Measurements from ENCODE around the gene LRRC7.
A peak's percentile ranks its signal among the peaks of the same experiment; 100 is the strongest.

Gene LRRC7

DNA sequence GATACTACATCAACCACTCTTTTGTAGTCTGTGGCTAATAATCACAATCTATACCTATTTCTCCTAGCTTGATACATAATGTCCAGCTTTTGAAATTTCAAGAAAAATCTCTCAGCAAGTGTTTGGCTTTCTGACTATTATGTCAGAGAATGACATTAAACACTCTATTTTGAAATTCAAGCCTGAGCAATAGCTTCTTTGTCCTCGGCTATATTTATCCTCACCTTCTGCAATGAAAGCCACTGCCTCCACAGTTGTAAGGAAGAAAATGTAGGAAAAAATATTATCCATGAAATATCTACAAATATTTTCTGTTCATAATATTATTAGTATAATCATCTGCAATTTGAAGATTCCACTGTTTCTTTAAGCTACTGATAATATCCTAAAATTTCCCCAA lies 22.1 kb downstream of the LRRC7 start:
- DNase-seq (ENCODE audit: low read depth) = no peak

DNA sequence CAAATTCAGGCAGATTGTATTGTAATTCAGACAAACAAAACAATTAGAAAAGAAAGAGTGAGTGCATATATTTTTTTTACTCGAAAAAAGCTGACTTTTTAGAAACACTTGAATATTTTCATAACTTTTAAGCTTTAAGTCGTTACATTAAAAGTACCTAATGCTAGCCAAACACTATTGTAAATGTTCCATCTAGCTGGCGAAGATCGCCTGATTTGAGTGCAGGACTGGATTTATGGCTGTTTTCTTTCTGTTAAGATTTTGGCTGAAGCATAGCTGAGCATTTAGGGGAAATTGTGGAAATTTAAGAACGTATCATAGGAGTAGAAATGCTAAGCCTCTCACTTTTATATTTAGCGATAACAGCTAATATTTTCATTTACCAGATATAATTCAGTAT lies 24.6 kb downstream of the LRRC7 start:
- no peak for DNase-seq (ENCODE audit: low read depth)

- no peak for DNase-seq (ENCODE audit: low read depth)
These were observed 27.8 kb downstream of the LRRC7 start for GRCh38 chr1:69595486-69595885.

DNA sequence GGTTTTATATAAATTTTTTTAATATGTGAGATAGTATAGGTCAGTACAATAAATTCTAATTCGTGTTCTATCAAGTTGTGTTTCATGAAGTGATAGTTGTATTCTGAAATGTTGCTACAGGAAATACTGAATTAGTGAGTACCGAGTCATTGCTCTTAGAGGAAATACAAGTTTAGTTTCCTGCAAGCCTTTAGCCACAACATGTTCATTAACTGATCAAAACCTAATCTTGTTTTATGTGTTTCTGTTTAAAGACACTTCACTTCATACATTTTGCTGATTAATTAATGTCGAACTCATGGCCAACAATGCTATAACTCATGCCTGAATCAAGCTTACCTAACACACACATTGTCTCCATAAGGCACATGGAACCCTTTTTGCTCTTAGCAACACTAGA lies 43.6 kb downstream of the LRRC7 start:
- no peak for DNase-seq (ENCODE audit: low read depth)

- DNase-seq (ENCODE audit: low read depth) = peak; percentile 2
These were observed 45.7 kb downstream of the LRRC7 start for GRCh38 chr1:69613414-69613813.

- no peak for DNase-seq (ENCODE audit: low read depth)
These were observed 71.0 kb downstream of the LRRC7 start for GRCh38 chr1:69638673-69639072.

GRCh38 chr1:69639159-69639558 lies 71.4 kb downstream of the LRRC7 start:
- DNase-seq (ENCODE audit: low read depth) = no peak

GRCh38 chr1:69643266-69643665 lies 75.5 kb downstream of the LRRC7 start:
- no peak for DNase-seq (ENCODE audit: low read depth)

GRCh38 chr1:69645477-69645876 lies 77.8 kb downstream of the LRRC7 start:
- DNase-seq (ENCODE audit: low read depth) = no peak

GRCh38 chr1:69648486-69648885 lies 80.8 kb downstream of the LRRC7 start:
- no peak for DNase-seq (ENCODE audit: low read depth)

GRCh38 chr1:69649383-69649990 lies 81.8 kb downstream of the LRRC7 start:
- no peak for DNase-seq (ENCODE audit: low read depth)

GRCh38 chr1:69650779-69651178 lies 83.1 kb downstream of the LRRC7 start:
- no peak for DNase-seq (ENCODE audit: low read depth)

- DNase-seq (ENCODE audit: low read depth) = no peak
These were observed 83.9 kb downstream of the LRRC7 start for GRCh38 chr1:69651656-69652055.

GRCh38 chr1:69657971-69658370 lies 90.2 kb downstream of the LRRC7 start:
- DNase-seq (ENCODE audit: low read depth) = no peak

DNA sequence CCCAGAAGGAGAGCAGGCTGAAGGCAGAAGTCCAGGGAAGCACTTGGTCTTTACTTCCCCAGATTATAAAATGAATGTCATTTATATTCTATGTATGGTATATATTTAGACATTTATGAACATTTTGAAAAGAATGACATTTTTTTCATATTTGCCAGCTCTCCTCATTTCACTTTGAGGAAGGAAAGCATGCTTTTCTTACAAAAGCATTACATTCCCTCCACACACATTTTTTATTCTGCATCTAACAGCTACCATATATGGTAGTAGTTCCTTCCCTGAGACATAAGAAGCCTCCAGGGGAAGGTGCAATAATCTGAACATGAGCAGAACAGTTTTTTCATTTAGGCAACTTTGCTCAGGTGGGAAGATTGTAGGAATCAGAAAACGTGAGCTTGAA lies 94.0 kb downstream of the LRRC7 start:
- no peak for DNase-seq (ENCODE audit: low read depth)

- DNase-seq (ENCODE audit: low read depth) = no peak
These were observed 94.6 kb downstream of the LRRC7 start for GRCh38 chr1:69662321-69662720.

DNA sequence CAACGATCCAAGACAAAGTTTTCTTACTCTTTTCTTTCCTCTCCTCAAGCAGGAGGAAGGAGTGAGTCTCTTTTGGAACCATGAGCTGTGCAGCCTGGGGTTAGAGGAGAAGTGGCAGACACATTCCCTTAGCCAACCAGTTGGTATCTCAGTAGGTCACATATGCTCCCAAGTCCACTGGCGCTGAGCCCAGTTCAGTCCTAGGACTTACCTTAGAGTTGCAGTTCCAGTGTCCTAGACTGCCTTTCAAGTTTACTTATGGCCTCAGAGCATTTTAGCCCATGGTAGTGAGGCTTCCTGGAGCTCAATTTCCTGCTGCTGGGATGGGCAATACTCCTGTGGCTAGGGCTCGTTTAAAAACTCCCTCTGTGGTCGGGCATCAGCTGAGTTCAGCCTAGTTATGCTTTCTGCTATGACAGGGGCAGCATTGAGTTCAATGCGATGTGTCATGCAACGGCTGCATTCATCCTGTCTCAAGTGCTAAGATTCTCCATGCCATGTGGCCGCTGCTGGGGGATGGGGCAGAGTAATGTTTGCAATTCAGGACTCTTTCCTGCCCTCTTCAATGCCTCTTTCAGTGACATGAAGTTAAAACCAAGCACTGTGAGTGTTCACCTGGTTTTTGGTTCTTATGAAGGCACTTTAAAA lies 103.8 kb downstream of the LRRC7 start:
- no peak for DNase-seq (ENCODE audit: low read depth)

GRCh38 chr1:69673321-69673720 lies 105.6 kb downstream of the LRRC7 start:
- no peak for DNase-seq (ENCODE audit: low read depth)

DNA sequence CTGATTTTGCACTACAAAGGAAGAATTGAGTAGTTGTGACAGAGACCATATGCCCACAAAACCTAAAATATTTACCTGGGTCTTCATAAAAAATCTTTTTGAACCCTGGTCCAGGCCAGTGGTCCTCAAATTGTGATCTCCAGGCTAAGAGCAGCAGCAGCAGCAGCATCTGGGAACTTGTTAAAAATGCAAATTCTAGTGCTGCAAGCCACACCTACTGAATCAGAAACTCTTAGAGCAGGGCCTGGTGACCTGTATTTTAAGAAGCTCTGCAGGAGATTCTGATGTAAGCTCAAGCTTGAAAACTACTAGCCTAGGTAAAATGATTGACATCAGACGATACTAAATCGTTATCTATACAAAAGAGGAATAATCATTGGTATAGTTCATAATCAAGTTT lies 112.2 kb downstream of the LRRC7 start:
- no peak for DNase-seq (ENCODE audit: low read depth)

DNA sequence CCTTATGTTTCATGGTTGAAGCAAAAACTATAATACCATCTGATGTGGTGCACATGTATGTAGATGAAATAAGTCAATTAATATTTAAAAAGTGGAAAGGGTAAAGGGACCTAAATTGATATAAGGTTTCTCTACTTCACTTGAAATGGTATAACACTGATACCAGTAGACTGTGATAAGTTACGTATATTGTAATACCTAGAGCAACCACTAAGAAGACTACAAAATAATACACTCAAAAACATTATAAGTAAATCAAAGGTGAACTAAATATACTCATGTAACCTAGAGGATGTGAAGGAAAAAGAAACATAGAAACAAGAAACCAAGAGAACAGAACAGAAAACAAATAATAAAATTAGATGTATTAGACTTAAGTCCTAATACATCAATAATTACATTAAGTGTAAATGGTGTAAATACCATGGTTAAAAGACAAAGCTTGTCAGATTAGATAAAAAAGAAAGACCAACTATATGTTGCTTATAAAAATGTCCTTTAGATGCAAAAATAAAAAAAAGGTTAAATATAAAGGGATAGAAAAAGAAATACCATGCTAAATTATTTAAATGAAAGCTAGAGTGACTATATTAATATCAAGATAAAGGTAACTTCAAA lies 118.8 kb downstream of the LRRC7 start:
- no peak for DNase-seq (ENCODE audit: low read depth)

DNA sequence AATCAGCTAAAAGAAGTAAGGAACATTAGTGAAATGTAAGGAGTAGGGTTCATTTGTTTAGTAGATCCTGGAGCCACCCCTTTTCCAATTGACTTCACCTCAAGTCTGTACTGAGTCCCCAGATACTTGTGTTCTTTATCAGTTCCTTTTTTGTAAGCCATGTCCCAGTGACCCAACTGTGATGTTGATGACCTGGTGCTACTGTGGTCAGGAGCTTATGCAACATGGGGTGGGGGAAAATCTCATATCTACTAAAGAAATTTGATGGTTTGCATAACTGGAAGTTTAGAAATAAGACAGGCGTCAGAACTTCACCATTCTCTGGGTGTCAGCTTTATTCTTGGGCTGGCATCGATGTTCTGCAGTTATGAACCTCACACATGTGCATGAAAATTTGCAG lies 120.5 kb downstream of the LRRC7 start:
- DNase-seq (ENCODE audit: low read depth) = no peak

- DNase-seq (ENCODE audit: low read depth) = no peak
These were observed 123.5 kb downstream of the LRRC7 start for GRCh38 chr1:69691179-69691578.

DNA sequence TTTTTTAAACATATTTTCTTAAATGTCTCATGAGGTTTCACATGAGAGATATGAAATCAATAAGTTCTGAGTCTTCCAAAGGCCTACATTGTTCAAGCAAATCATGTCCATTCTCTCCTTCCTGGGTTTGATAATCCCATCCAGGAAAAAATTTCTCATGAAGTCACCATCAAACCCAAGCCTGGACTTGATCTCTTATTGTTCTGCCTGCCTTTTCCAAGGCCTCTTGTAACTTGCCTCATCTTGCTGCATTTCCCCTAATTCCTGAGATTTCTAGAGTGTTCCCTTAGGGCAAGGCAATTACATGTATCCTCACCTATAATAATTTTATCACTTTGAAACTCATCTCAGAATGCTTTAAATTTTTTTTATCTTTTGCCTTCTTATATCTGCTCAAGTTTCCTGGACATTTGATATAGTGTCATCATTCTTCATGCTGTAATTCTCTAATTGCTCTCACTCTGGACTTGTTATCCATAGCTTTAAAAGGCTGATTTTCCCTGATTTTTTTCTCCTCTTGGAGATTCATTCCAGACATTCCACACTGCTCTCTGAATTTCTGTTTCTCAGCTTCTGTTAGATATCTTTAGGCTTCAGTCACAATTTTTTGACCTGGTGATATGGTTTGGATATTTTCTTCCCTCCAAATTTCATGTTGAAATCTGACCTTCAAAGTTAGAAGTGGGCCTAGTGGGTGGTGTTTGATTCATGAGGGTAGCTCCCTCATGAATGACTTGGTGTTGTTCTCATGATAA lies 126.4 kb downstream of the LRRC7 start:
- DNase-seq (ENCODE audit: low read depth) = no peak

Measured in amniotic epithelial cell (primary cell).